WTC11 (cell line): ENCODE results near the gene CCS. TPM values are rescaled to one million over a fixed set of nuclear protein-coding genes. Genes with fewer than 3 reads are reported as not detected.

Experiments used
- ATAC-seq: fragments of 200-7000 bp; cut with Tn5 transposase; 2 replicates; pipeline ENCODE4 v1.10.0; 2021; ENCODE audit warnings: mild to moderate bottlenecking, moderate library complexity
- CTCF ChIA-PET: fragments of 300-600 bp; sonication (Branson Sonifier 250); formaldehyde crosslinking; loops from one replicate; lab custom pipeline; 2021; ENCODE audit warnings: antibody characterized with exemption; lab: Charles Lee
- POLR2A ChIA-PET: fragments of 350-600 bp; sonication (Branson Sonifier 250); formaldehyde crosslinking; loops from one replicate; lab custom pipeline; 2021; ENCODE audit warnings: antibody characterized with exemption; lab: Charles Lee
- DNase-seq: peaks from one replicate; pipeline ENCODE4 v3.0.0; 2021; ENCODE audit warnings: low spot score
- H3K27ac Mint-ChIP-seq: 2 replicates; pipeline ENCODE4 v1.8.0; 2021; ENCODE audit warnings: mixed read lengths
- H3K27me3 Mint-ChIP-seq: 2 replicates; pipeline ENCODE4 v1.8.0; 2021; ENCODE audit warnings: low read depth, mild to moderate bottlenecking, moderate library complexity, mixed read lengths
- H3K36me3 Mint-ChIP-seq: 2 replicates; pipeline ENCODE4 v1.8.0; 2021; ENCODE audit warnings: mixed read lengths
- H3K4me1 Mint-ChIP-seq: 2 replicates; pipeline ENCODE4 v1.8.0; 2022; ENCODE audit warnings: mixed read lengths
- H3K4me3 Mint-ChIP-seq: 2 replicates; pipeline ENCODE4 v1.8.0; 2021; ENCODE audit warnings: mild to moderate bottlenecking, moderate library complexity, mixed read lengths
- H3K9me3 Mint-ChIP-seq: 2 replicates; pipeline ENCODE4 v1.8.0; 2021; ENCODE audit warnings: mixed read lengths
- ATF3 ChIP-seq: sonication (generic); formaldehyde crosslinking; conservative IDR thresholded peaks from 2 replicates; pipeline ENCODE4 v1.8.1; 2022; ENCODE audit warnings: mild to moderate bottlenecking, missing genetic modification reagents
- CTCF ChIP-seq: fragments of 200-600 bp; IDR thresholded peaks from 2 replicates; pipeline ENCODE4 v1.8.0; 2022; ENCODE audit warnings: antibody characterized with exemption
- ELF4 ChIP-seq: sonication (generic); formaldehyde crosslinking; IDR thresholded peaks from 2 replicates; pipeline ENCODE4 v1.8.1; 2022; ENCODE audit warnings: low read depth, mild to moderate bottlenecking, moderate library complexity, missing genetic modification reagents
- EMX1 ChIP-seq: fragments of 250-450 bp; sonication (Bioruptor Pico); IDR thresholded peaks from 2 replicates; pipeline ENCODE4 v1.8.0; 2021; ENCODE audit warnings: mild to moderate bottlenecking
- FOXJ3 ChIP-seq: sonication (generic); formaldehyde crosslinking; IDR thresholded peaks from 2 replicates; pipeline ENCODE4 v1.9.0; 2021; ENCODE audit warnings: missing genetic modification reagents, mild to moderate bottlenecking, borderline replicate concordance
- FOXK1 ChIP-seq: sonication (generic); formaldehyde crosslinking; IDR thresholded peaks from 2 replicates; pipeline ENCODE4 v1.8.0; 2022; ENCODE audit warnings: mild to moderate bottlenecking, moderate library complexity, missing genetic modification reagents
- FOXP4 ChIP-seq: sonication (generic); formaldehyde crosslinking; IDR thresholded peaks from 2 replicates; pipeline ENCODE4 v1.8.0; 2022; ENCODE audit warnings: mild to moderate bottlenecking, missing genetic modification reagents
- GTF2I ChIP-seq: fragments of 250-450 bp; sonication (Bioruptor Pico); conservative IDR thresholded peaks from 2 replicates; pipeline ENCODE4 v1.4.0; 2021; ENCODE audit warnings: mild to moderate bottlenecking
- TEAD4 ChIP-seq: sonication (generic); formaldehyde crosslinking; IDR thresholded peaks from 2 replicates; pipeline ENCODE4 v1.8.0; 2022; ENCODE audit warnings: mild to moderate bottlenecking, missing genetic modification reagents
- USF1 ChIP-seq: sonication (generic); formaldehyde crosslinking; IDR thresholded peaks from 2 replicates; pipeline ENCODE4 v1.8.0; 2022; ENCODE audit warnings: mild to moderate bottlenecking, missing genetic modification reagents
- USF2 ChIP-seq: sonication (generic); formaldehyde crosslinking; IDR thresholded peaks from 2 replicates; pipeline ENCODE4 v1.8.1; 2023; ENCODE audit warnings: mild to moderate bottlenecking, missing genetic modification reagents, moderate library complexity
- ZBTB43 ChIP-seq: sonication (generic); formaldehyde crosslinking; IDR thresholded peaks from 2 replicates; pipeline ENCODE4 v1.8.1; 2023; ENCODE audit warnings: mild to moderate bottlenecking, missing genetic modification reagents
- ZNF138 ChIP-seq: sonication (generic); formaldehyde crosslinking; conservative IDR thresholded peaks from 2 replicates; pipeline ENCODE4 v1.8.1; 2022; ENCODE audit warnings: mild to moderate bottlenecking, moderate library complexity, missing genetic modification reagents
- ZNF219 ChIP-seq: sonication (generic); formaldehyde crosslinking; IDR thresholded peaks from 2 replicates; pipeline ENCODE4 v1.8.0; 2023; ENCODE audit warnings: missing genetic modification reagents, mild to moderate bottlenecking, borderline replicate concordance
- ZNF281 ChIP-seq: sonication (generic); formaldehyde crosslinking; IDR thresholded peaks from 2 replicates; pipeline ENCODE4 v1.8.0; 2023; ENCODE audit warnings: mild to moderate bottlenecking, missing genetic modification reagents
- total RNA-seq: library from RNA; stranded (reverse); gene quantifications from 3 replicates; pipeline ENCODE4 v1.2.3, GENCODE V29; 2021

The CCS gene
- total RNA-seq, 1 experiment from 2014 or later: 35.9 TPM

- TF ChIP-seq FOXP4 (CRISPR knock-in tag) (no peak), TEAD4 (CRISPR knock-in tag) (no peak), GTF2I (CRISPR knock-in tag) (no peak), USF1 (CRISPR knock-in tag) (no peak), ZBTB43 (CRISPR knock-in tag) (no peak), ZNF281 (no peak), EMX1 (CRISPR knock-in tag) (no peak), USF2 (CRISPR knock-in tag) (no peak)
Observed at GRCh38 chr11:66555416-66555815, 37.6 kb upstream of the CCS start (continued).

- no peak overlapping the region for H3K4me3 Mint-ChIP-seq
- H3K36me3 Mint-ChIP-seq: peaks cover 17% of the 10 kb centered on the region
- ATAC-seq (no peak), DNase-seq (no peak)
- H3K9me3 Mint-ChIP-seq: no peaks in the 10 kb centered on the region
- H3K27me3 Mint-ChIP-seq: peaks cover 6% of the 10 kb centered on the region
- TF ChIP-seq FOXK1 (no peak), ZNF138 (no peak), ZNF219 (CRISPR knock-in tag) (no peak), FOXJ3 (CRISPR knock-in tag) (no peak), CTCF (no peak), ATF3 (no peak), ELF4 (no peak), ZNF281 (no peak)
- POLR2A ChIA-PET: no interaction called here
- CTCF ChIA-PET: no interaction called here
- no peak overlapping the region; the same call in 1 of the 2 replicates for H3K27ac Mint-ChIP-seq
- H3K4me1 Mint-ChIP-seq: no peaks in the 10 kb centered on the region
Observed at GRCh38 chr11:66556086-66556485, 36.9 kb upstream of the CCS start.
